Measurements from ENCODE around the gene LYSMD2.
A peak's percentile ranks its signal among the peaks of the same experiment; 100 is the strongest.

LYSMD2 gene

GRCh38 chr15:51751697-51752683 is 14.5 kb upstream of the LYSMD2 start:
- peak; percentile 50 for DNase-seq

DNA sequence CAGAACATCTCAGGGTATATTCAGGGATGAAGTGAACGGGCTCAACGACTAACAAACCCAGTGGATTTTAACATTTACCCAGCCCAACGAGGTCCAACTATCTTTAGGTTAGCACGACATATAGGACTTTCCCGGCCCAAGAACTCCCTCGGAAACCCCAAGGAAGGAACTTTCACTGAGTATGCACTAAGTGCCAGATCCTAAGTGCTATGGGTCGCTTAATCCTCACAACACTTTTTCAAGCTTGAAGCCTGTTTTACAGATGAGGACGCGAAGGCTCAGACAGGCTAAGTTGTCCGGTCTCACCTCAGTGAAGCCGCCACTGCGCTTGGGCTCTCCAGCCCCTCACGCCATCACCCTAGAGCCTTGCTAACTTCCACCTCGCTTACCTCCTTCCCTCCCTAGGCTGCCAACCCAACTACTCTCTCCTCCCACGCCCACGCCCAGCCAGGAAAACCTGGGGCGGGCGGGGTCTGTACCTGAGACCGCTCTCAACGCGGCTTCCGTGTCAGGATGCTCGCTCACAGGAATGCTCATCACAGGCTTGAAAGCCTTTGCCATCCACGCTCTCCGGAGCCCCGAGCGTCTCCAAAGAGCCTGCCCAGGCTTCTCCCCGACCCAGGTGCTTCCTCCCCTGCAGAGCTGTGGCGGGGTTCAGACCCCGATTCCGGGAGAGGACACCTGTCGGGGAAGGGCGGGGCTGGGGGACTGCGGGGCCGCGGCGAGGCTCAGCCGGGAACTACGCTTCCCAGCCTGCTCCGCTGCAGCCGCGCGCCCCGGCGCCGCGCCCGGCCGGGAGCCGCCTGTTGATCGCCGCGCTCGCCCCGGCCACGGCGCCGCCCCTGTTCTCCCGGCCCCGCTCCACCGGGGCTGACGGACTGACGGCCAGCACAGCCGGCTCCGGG is 13.6 kb upstream of the LYSMD2 start, which contains the start of gene TMOD2:
Gene TMOD2, plus strand, starts transcription at position 806 of the 905 bp plus-strand sequence. CDS start 14,845 bp downstream, outside the sequence.
- DNase-seq = peak; percentile 55

GRCh38 chr15:51750186-51750585 is 12.7 kb upstream of the LYSMD2 start:
- DNase-seq = no peak

- no peak for DNase-seq
These were observed 11.9 kb upstream of the LYSMD2 start for GRCh38 chr15:51749307-51749706.

DNA sequence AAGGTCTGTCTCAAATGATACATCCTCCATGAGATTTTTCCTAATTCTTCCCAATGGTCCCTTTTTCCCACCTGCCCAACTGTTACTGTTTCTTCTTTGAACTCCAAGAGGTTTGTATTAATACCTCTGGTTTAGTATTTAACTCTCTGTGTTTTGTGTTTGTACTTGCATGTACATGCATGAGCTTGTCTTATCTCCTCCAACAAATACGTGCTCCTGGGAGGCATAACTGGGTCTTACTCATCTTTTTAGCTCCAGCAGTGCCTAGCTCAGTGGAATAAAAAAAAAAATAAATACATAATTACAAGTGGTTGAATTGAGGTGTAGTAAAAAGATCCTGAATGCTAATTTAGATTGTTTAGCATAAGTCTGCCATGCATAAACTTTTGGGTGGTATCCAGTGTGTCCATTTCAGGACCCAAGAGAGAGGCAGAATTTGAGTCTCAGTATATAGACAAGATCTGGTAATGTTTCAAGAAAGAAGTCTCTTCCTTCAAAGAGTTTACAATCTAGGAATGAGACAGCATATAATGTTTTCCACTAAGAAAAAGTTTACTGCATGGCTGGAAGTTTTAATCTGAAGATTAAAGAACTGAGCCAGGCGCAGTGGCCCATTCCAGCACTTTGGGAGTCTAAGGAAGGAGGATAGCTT is 1.7 kb upstream of the LYSMD2 start:
- no peak for DNase-seq

DNA sequence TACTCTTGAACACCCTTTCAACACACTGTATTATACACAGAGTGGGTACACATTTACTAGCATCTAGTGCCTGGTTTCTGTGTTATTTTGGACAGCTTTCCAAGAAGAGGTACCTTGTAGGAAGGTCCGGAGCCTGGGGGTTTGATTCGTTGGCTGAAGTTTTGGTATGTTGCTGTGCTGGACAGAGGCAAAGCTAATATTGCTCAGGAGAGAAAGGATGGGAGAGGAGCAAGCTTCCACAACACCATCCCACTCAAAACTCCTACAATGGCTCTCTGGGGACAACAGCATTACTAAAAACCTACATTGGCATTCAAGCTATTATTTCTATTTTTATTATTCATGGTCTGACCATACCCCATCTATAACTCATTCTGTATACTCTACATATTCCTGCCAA is 1.1 kb upstream of the LYSMD2 start:
- DNase-seq = no peak

DNA sequence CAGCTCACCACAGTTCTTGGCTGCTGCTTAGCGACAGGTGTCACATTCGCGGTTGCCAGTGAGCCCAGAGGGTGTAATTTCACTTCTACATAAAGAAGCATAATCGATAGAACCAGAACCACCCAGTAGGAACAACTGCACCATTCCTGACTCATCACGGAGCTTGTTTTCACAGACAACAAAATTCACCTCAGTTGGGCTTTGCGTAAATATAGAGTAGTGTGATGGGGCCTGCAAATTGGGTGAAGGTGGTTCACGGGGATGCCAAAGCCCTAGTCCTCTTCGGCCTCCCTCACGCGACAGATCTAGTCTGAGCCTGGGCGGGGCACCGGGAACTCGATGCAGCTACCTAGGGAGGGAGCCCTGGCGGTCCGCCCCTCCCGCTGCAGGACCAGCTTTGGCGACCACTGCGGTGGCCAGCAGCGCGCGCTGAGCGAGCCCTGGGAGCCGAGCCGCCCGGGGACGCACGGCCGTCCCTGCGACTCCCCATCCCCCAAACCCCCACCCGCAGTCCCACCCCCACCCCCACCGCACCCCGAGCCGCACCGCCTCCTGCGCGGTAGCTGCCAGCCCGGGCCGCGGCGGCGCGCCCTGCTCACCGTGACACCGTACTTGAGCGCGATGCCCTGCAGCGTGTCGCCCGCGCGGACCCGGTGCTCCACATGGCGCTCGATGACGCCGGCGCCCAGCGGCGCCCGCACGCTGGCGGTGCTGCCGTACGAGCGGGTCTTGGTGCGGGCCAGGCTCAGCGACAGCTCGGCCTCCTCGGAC is 519 bp downstream of the LYSMD2 start:
- peak; percentile 61 for DNase-seq

DNA sequence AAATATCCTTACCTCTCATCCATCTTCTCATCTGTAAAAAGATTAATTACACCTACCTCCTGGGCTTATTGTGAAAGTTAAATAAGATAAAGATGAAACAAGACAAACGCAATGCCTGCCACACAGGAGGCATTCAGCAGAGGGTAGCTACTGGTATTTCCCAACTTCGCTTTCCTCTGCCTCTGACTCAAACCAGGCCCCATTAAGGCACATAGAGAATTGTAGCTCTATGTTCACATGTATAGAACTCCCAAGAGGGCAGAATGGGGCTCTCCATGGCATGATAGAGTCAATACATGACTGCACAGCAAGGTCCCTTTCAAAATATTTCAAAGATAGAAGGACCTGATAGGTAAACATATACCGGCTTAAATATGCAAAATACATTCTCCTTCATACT is 1.4 kb downstream of the LYSMD2 start:
- peak; percentile 39 for DNase-seq

DNA sequence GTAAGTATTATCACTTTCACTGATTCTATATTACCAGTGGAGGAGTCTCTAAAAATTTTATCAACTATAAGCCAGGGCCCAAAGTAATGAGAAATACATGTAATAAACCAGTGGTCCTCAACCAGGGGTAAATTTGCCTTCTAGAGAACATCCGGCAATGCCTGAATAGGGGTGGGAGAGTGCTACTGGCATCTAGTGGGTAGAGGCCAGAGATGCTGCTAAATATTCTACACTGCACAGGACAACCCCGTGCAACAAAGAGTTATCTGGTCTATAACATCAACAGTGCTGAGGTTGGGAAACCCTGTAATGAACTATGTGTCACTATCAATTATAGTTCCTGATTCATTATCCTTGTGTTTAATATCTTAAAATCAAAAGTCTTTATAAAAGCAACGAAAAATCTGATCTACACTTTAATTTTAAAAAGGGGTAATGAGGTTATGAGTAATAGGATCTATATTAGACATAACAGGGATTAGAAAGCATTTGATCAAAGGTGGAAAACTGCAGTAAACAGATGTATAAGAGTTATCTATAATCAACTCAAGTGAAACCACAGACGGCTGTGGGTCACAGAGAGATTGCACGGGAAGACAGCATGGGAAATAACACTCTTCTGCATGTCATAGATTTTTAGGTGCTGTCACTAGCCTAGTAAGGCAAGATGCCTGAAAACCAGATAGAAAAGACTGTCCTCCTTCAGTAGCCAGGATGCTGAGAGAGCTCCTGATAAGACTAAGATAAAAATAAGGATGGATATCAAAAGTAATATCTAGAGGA is 2.0 kb downstream of the LYSMD2 start:
- DNase-seq = peak; percentile 78

DNA sequence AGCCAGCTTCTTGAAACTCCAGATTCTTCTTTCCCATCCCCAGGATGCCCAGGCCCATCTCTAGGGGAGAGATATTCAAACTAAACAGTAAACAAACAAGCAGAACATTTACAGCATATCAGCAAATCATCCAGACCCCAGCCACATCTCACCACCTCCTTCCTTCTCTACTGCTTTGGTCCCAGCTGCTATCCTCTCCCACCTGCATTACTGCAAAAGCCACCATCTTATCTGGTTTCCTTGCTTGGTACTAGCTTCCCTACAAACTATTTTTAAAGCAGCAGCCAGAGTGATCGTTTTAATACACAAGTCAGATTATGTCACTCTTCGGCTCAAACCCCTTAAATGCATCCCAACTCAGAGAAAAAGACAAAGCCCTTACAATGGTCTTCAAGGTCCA is 4.8 kb downstream of the LYSMD2 start:
- peak; percentile 60 for DNase-seq

DNA sequence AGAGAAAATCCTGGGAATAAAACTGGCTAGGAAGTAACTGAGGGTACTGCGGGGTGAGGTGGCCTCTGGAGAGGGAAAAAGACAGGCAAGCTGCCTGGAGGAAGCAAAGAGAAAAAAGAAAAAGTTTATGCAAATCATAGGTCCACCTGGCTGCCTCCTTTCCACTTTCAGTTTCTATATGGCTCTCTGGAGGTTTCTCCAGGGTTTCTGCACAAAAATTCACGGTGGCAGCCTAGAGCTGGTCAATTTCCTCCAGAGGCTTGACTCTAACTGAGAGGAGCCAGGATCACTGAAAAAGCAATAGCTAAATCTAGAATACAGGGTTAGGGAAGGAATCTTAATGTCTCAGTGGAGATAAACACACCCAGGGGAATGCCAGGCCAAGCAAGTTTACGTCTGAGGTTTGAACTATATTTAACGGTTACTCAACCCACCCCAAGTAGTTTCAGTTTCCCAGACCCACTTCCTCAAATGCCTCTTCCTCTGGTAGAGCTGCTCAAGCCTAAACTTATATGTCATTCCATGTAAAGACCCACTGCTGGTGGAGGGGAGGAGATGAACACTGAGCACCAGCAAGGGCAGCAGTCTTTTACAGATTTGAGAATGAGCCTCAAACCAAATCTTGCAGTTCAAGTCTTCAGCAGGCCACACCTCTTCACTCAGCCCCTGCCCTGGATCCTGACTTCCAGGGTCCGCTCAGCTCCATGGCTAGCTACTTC is 5.7 kb downstream of the LYSMD2 start:
- DNase-seq = peak; percentile 87

DNA sequence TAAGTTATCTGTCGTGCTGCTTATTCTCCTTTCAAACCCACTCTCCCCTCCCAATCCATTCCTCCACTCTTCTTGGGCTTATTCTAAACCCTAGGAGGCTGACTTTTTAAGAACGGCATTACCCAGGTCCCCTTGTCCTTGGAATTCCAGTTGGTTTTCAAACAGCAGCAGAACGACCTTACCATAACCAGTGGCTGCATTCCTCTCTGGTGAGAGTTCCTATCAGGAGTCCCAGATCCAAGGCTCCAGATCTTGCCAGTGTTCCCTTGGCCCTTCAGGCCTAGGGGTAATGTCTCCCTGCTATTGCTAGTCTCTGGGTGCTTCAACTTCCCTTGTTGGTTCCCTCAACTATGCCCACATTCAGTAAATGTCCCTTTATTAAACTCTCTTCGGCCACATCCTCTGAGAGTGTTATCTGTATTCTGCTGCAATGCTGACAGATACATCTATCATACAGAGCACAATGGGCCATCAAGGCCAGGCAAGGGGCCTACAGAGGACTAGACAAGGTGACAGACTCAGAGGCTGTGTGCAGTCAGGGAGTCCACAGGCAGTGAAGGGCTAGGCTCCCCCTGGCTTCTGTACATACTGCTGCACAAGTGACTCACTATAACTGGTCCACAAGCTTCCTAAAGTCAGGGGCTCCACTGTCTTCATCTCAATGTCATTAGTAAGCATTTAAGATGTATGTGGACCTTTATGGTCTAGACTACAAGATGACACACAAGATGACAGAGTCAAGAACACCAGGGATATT is 10.1 kb downstream of the LYSMD2 start:
- DNase-seq = peak; percentile 45

GRCh38 chr15:51726302-51727073 is 11.0 kb downstream of the LYSMD2 start:
- peak; percentile 33 for DNase-seq

- no peak for DNase-seq
These were observed 12.8 kb downstream of the LYSMD2 start for GRCh38 chr15:51724673-51725072.

GRCh38 chr15:51724199-51724598 is 13.3 kb downstream of the LYSMD2 start:
- no peak for DNase-seq

GRCh38 chr15:51721199-51721960 is 16.1 kb downstream of the LYSMD2 start:
- no peak for DNase-seq

GRCh38 chr15:51720201-51720995 is 17.1 kb downstream of the LYSMD2 start:
- DNase-seq = no peak

All from hematopoietic multipotent progenitor cell treated with erythropoietin and hydrocortisone succinate and interleukin-3 and kit ligand, for 4 days (in vitro differentiated cells).